Inferior parietal cortex (tissue), 1 donor: Measurements from ENCODE around the gene ERC1.

Experiments
- DNase-seq: peaks from one replicate; pipeline ENCODE4 v3.0.0-alpha.2; 2016; ENCODE audit errors: extremely low spot score

The ERC1 gene

GRCh38 chr12:1532375-1533165 lies 541.5 kb downstream of the ERC1 start:
- DNase-seq = no peak

GRCh38 chr12:1533205-1533601 lies 542.2 kb downstream of the ERC1 start:
- no peak for DNase-seq

- DNase-seq = no peak
These were observed 542.7 kb downstream of the ERC1 start for GRCh38 chr12:1533602-1534304.

GRCh38 chr12:1534748-1535147 lies 543.7 kb downstream of the ERC1 start:
- no peak for DNase-seq

- DNase-seq = no peak
These were observed 545.8 kb downstream of the ERC1 start for GRCh38 chr12:1536817-1537216.

- DNase-seq = no peak
These were observed 548.1 kb downstream of the ERC1 start for GRCh38 chr12:1539135-1539534.

- no peak for DNase-seq
These were observed 549.7 kb downstream of the ERC1 start for GRCh38 chr12:1540690-1541089.

- DNase-seq = no peak
These were observed 551.6 kb downstream of the ERC1 start for GRCh38 chr12:1542599-1542998.

GRCh38 chr12:1544996-1545700 lies 554.1 kb downstream of the ERC1 start:
- DNase-seq = no peak
